BE2C (cell line): ENCODE data around the gene ZNF782.
A peak's percentile ranks its signal among the peaks of the same experiment; 100 is the strongest.

ENCODE experiments used
- DNase-seq: peaks from one replicate; pipeline ENCODE4 v3.0.0-alpha.2; 2020
- H3K27me3 ChIP-seq: fragments of 250-450 bp; sonication (Bioruptor Pico); 2 replicates; pipeline ENCODE4 v1.5.1; 2020; ENCODE audit warnings: mild to moderate bottlenecking
- H3K36me3 ChIP-seq: fragments of 250-450 bp; sonication (Bioruptor Pico); 2 replicates; pipeline ENCODE4 v1.5.1; 2020; ENCODE audit warnings: mild to moderate bottlenecking
- H3K4me1 ChIP-seq: fragments of 250-450 bp; sonication (Bioruptor Pico); 2 replicates; pipeline ENCODE4 v1.5.1; 2020
- H3K4me3 ChIP-seq: 2 replicates; pipeline ENCODE4 v1.5.1; 2011; ENCODE audit warnings: low read depth, low read length
- H3K9me3 ChIP-seq: fragments of 250-450 bp; sonication (Bioruptor Pico); 2 replicates; pipeline ENCODE4 v1.5.1; 2020
- TF ChIP-seq, protein P1 (sequence below): IDR thresholded peaks from 2 replicates; pipeline ENCODE4 v1.5.1; 2012; ENCODE audit warnings: mild to moderate bottlenecking, low read depth, low read length

Gene ZNF782

GRCh38 chr9:96883922-96884321 lies 29.6 kb upstream of the ZNF782 start:
- Histone ChIP-seq H3K27me3 (no peaks in the 10 kb centered on the region), H3K9me3 (no peaks in the 10 kb centered on the region; the same call in 1 of the 2 replicates), H3K4me1 (no peaks in the 10 kb centered on the region), H3K36me3 (no peaks in the 10 kb centered on the region), H3K4me3 (no peak overlapping the region)
- no peak for DNase-seq
- TF ChIP-seq, protein P1, sequence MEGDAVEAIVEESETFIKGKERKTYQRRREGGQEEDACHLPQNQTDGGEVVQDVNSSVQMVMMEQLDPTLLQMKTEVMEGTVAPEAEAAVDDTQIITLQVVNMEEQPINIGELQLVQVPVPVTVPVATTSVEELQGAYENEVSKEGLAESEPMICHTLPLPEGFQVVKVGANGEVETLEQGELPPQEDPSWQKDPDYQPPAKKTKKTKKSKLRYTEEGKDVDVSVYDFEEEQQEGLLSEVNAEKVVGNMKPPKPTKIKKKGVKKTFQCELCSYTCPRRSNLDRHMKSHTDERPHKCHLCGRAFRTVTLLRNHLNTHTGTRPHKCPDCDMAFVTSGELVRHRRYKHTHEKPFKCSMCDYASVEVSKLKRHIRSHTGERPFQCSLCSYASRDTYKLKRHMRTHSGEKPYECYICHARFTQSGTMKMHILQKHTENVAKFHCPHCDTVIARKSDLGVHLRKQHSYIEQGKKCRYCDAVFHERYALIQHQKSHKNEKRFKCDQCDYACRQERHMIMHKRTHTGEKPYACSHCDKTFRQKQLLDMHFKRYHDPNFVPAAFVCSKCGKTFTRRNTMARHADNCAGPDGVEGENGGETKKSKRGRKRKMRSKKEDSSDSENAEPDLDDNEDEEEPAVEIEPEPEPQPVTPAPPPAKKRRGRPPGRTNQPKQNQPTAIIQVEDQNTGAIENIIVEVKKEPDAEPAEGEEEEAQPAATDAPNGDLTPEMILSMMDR: no peak

DNA sequence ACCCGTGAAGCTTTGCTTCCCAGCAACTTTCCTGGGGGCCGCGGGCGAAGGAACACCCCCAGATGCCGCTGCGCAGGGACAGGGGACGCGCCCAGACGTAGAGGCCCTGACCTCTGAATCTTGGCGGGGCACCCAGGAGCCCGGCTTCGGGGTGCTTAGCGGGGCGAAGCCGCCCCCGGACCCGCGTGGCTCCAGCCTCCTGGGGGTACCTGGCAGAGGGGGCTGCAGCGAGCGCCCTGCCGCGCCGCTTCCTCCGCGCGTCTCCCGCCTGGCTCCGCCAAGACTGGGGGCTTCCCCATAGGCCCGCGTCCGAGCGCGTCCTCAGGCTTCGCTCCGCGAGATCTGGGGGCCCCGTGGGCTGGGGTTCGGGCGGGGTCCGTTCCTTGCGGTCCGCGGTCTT lies 23.0 kb upstream of the ZNF782 start:
- TF ChIP-seq, protein P1: no peak
- no peak overlapping the region for H3K4me3 ChIP-seq

GRCh38 chr9:96875461-96876142 lies 21.3 kb upstream of the ZNF782 start:
- peak; percentile 88 for DNase-seq
- TF ChIP-seq, protein P1: peak; percentile 43
- Histone ChIP-seq H3K27me3 (peaks cover 3% of the 10 kb centered on the region; the same call in 1 of the 2 replicates), H3K4me3 (peak overlapping the region; percentile 79), H3K9me3 (no peaks in the 10 kb centered on the region), H3K4me1 (no peaks in the 10 kb centered on the region), H3K36me3 (no peaks in the 10 kb centered on the region)

More for the DNA sequence above, 23.0 kb upstream of the ZNF782 start:
- Histone ChIP-seq H3K4me1 (no peaks in the 10 kb centered on the region), H3K9me3 (no peaks in the 10 kb centered on the region), H3K36me3 (no peaks in the 10 kb centered on the region), H3K27me3 (peaks cover 3% of the 10 kb centered on the region; the same call in 1 of the 2 replicates)
- no peak for DNase-seq

- no peaks in the 10 kb centered on the region for H3K36me3 ChIP-seq
- TF ChIP-seq, protein P1: no peak
- H3K4me1 ChIP-seq: no peaks in the 10 kb centered on the region
These were observed 20.7 kb upstream of the ZNF782 start for GRCh38 chr9:96874947-96875460.

DNA sequence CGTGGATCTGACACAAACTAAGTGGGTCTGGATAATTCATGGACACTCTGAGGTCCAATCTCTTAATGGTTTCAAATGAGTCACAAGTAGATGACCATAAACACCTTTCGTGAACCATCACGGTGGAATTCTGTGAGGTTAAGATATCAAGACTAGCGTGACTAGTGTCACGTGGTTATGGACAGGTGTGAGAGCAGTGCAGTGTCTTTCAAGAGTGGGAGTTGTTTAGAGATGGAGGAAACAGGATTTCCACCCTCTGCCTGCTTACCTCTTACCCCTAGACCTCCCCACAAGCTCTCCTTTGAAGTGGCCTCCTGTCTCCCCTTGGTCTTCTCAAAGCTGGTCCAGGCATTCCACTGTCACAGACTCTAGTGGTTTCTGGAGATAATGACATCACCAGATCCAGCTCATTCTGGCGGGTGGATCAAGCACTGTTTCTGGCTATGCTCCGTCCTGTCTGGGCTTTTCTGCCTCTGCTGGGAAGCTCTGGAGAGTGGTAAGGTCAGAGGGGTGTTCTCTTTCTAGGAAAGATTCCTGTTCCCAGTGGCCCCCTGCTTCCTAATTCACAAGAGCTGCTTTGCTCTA lies 20.0 kb upstream of the ZNF782 start:
- TF ChIP-seq, protein P1: no peak
- Histone ChIP-seq H3K9me3 (no peaks in the 10 kb centered on the region), H3K4me3 (no peak overlapping the region), H3K4me1 (no peaks in the 10 kb centered on the region), H3K36me3 (no peaks in the 10 kb centered on the region), H3K27me3 (peaks cover 3% of the 10 kb centered on the region; the same call in 1 of the 2 replicates)
- no peak for DNase-seq

More at GRCh38 chr9:96874947-96875460, 20.7 kb upstream of the ZNF782 start:
- no peaks in the 10 kb centered on the region for H3K9me3 ChIP-seq
- H3K27me3 ChIP-seq: peaks cover 3% of the 10 kb centered on the region; the same call in 1 of the 2 replicates
- DNase-seq: no peak
- H3K4me3 ChIP-seq: peak overlapping the region; percentile 79

DNA sequence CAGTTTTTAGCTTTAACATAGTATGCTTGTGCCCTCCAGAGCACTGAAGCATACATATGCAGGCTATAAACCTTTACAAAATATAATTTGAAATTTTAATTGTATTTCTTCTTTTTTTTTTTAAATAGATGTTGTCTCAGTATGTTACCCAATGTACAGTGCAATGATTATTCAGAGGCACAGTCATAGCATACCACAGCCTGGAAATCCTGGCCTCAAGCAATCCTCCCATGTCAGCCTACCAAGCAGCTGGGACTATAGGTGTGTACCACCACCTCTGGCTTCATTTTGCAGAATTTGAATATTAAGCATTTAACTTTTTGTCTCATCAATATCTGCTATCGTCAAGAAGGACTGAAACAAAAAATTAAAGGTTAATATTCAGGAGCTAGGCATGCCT lies 16.9 kb upstream of the ZNF782 start:
- TF ChIP-seq, protein P1: no peak
- Histone ChIP-seq H3K4me3 (no peak overlapping the region), H3K36me3 (no peaks in the 10 kb centered on the region), H3K9me3 (no peaks in the 10 kb centered on the region), H3K4me1 (no peaks in the 10 kb centered on the region), H3K27me3 (peaks cover 7% of the 10 kb centered on the region)
- no peak for DNase-seq
